IgD-negative memory B cell (primary cell): Measurements from ENCODE around the gene PASK. TPM values are rescaled to one million over a fixed set of nuclear protein-coding genes. Genes with fewer than 3 reads are reported as not detected.

Experiments
- H3K27ac Mint-ChIP-seq, 3 donors: one replicate each; pipeline ENCODE4 v1.8.0; 2020 to 2022; ENCODE audit warnings: mild to moderate bottlenecking in 3 of 3, mixed read lengths in 3 of 3, moderate library complexity in 1 of 3
- H3K27me3 Mint-ChIP-seq: one replicate; pipeline ENCODE4 v1.8.0; 2021; ENCODE audit warnings: mixed read lengths
- H3K36me3 Mint-ChIP-seq: one replicate; pipeline ENCODE4 v1.8.0; 2020; ENCODE audit warnings: mild to moderate bottlenecking, mixed read lengths
- H3K4me1 Mint-ChIP-seq, 3 donors: one replicate each; pipeline ENCODE4 v1.8.0; 2020 to 2022; ENCODE audit warnings: mixed read lengths in 3 of 3, mild to moderate bottlenecking in 1 of 3
- H3K4me3 Mint-ChIP-seq, 4 donors: one replicate each; pipeline ENCODE4 v1.8.0; 2020 to 2022; ENCODE audit warnings: mild to moderate bottlenecking in 4 of 4, mixed read lengths in 4 of 4, moderate library complexity in 3 of 4
- H3K9me3 Mint-ChIP-seq, 3 donors: one replicate each; pipeline ENCODE4 v1.8.0; 2020 to 2021; ENCODE audit warnings: mixed read lengths in 3 of 3, mild to moderate bottlenecking in 1 of 3
- polyA plus RNA-seq: library from polyadenylated mRNA; unstranded; fragments of 300-500 nt; fragmentation: Illumina TruSeq; gene quantifications from one replicate; pipeline ENCODE4 v1.2.3, GENCODE V29; 2021

The PASK gene
- polyA plus RNA-seq, 1 donor from 2014 or later, result 10.3 TPM

GRCh38 chr2:241072151-241072550 is 77.1 kb downstream of the PASK start:
- no peaks in the 10 kb centered on the region for H3K9me3 Mint-ChIP-seq
- H3K27ac Mint-ChIP-seq, result peak overlapping the region in 1 of 3 donors; percentile 71
- H3K4me1 Mint-ChIP-seq, result peaks cover 0 to 2% (median 0%) of the 10 kb centered on the region in 3 donors
- H3K27me3 Mint-ChIP-seq, result no peaks in the 10 kb centered on the region
- H3K36me3 Mint-ChIP-seq, result peaks cover 2% of the 10 kb centered on the region
- no peak overlapping the region for H3K4me3 Mint-ChIP-seq

GRCh38 chr2:241071677-241072111 is 77.6 kb downstream of the PASK start:
- no peaks in the 10 kb centered on the region for H3K27me3 Mint-ChIP-seq
- no peak overlapping the region for H3K4me3 Mint-ChIP-seq
- H3K36me3 Mint-ChIP-seq, result peaks cover 2% of the 10 kb centered on the region
- no peaks in the 10 kb centered on the region for H3K9me3 Mint-ChIP-seq
- H3K27ac Mint-ChIP-seq, result no peak overlapping the region
- H3K4me1 Mint-ChIP-seq, result peaks cover 0 to 2% (median 0%) of the 10 kb centered on the region in 3 donors

DNA sequence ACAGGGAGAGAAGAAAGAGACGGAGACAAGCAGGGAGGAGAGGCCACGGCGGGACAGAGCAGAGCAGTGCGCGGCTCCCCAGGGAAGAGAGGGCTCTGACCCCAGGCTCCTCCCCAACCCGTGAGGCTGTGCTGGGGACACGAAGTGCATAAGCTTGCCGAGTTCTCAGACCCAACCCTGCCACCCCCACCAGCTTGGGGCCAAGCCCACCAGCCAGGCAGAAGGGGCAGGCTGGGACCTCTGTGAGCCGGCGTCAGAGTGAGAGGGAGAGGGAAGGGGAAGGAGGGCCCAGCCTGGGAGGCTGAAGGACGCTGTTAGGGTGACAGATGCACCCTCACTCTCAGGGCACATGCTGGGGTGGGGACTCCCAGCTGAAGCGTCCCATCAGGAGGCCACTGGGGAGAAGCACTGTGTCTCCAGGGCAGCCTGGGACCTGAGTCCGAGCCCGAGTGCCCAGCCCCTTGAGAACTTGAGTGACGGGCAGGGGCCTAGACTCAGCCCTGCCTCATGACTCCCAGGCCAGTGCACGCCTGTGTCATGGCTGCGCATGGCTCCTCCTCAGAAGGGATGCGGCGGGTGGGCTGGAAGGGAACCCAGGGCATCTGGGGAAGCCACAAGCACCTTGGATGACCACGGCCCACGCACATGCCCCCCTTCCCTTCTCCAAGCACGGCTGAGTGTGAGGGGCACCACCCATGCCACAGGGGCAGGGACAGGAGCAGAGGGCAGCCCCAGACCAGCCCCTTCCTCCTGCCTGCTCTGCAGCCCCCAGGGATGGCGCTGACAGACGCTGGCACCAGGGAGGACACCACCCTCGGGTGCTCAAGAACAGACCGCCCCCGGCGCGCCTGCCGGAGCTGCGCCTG is 78.2 kb downstream of the PASK start:
- H3K36me3 Mint-ChIP-seq, result peaks cover 2% of the 10 kb centered on the region
- no peak overlapping the region for H3K27ac Mint-ChIP-seq
- no peak overlapping the region for H3K4me3 Mint-ChIP-seq
- peaks cover 0 to 2% (median 0%) of the 10 kb centered on the region in 3 donors for H3K4me1 Mint-ChIP-seq
- no peaks in the 10 kb centered on the region for H3K27me3 Mint-ChIP-seq
- H3K9me3 Mint-ChIP-seq, result no peaks in the 10 kb centered on the region

GRCh38 chr2:241070361-241070760 is 78.9 kb downstream of the PASK start:
- H3K36me3 Mint-ChIP-seq, result peaks cover 2% of the 10 kb centered on the region
- no peak overlapping the region for H3K27ac Mint-ChIP-seq
- H3K9me3 Mint-ChIP-seq, result no peaks in the 10 kb centered on the region
- no peaks in the 10 kb centered on the region for H3K27me3 Mint-ChIP-seq
- H3K4me3 Mint-ChIP-seq, result no peak overlapping the region
- peaks cover 0 to under 1% (median 0%) of the 10 kb centered on the region in 3 donors for H3K4me1 Mint-ChIP-seq

DNA sequence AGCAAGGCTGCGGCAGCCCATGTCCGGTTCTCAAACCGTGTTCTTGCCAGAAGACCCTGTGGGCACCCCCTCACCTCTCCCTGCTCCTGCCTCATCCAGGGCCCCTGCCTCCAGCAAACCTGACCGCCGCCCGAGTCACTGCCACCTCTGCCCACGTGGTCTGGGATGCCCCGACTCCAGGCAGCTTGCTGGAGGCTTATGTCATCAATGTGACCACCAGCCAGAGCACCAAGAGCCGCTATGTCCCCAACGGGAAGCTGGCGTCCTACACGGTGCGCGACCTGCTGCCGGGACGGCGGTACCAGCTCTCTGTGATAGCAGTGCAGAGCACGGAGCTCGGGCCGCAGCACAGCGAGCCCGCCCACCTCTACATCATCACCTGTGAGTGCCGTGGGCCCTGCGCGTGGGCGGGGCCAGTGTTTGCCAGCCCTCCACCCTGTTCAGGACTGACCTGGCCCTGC is 79.4 kb downstream of the PASK start:
- no peaks in the 10 kb centered on the region for H3K4me1 Mint-ChIP-seq
- peaks cover 2% of the 10 kb centered on the region for H3K36me3 Mint-ChIP-seq
- H3K27me3 Mint-ChIP-seq, result no peaks in the 10 kb centered on the region
- no peaks in the 10 kb centered on the region for H3K9me3 Mint-ChIP-seq
- no peak overlapping the region for H3K4me3 Mint-ChIP-seq
- H3K27ac Mint-ChIP-seq, result no peak overlapping the region

DNA sequence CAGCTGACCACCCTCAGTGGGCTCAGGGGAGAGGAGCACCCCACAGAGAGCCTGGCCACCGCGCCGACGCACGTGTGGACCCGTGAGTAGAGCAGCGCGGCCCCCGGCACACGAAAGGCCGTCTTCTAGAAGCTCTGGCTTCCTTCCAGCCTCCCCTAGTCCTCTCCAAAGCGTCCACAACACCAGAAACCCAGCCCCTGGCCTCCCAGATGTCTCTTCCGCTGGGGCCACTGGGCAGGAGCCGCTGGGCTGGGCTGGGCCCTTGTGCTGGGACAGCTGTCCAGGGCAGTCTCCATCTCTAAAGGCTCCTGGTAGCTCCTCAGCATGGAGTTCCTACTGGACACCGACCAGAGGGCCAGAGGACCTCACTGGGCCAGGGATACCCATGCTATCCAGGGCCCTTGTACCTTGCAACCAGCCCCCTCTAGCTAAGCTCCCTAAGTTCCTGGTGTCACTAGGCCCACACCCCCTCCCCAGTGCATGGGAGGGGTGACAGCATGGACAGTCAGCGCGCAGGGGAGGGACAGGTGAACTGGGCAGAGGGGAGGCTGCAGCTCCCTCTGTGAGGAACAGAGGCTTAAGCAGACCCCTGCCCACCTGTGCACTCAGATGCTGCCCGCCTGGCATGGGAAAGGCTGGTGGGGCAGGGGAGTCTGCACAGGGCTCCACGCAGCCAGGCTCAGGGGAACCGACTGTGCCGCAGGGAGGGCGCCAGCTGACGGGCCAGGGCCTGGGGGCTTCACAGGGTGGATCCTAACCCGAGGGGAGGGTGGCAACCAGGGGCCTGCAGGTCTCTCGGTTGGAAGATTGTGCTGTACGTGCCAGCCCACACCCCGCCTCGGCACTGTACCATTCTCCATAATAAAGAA is 80.1 kb downstream of the PASK start:
- no peaks in the 10 kb centered on the region for H3K27me3 Mint-ChIP-seq
- no peaks in the 10 kb centered on the region for H3K9me3 Mint-ChIP-seq
- H3K4me3 Mint-ChIP-seq, result no peak overlapping the region
- peaks cover 2% of the 10 kb centered on the region for H3K36me3 Mint-ChIP-seq
- peak overlapping the region in 1 of 3 donors; percentile 50 for H3K27ac Mint-ChIP-seq
- no peaks in the 10 kb centered on the region for H3K4me1 Mint-ChIP-seq

GRCh38 chr2:241068136-241068941 is 80.9 kb downstream of the PASK start:
- no peaks in the 10 kb centered on the region for H3K36me3 Mint-ChIP-seq
- H3K27me3 Mint-ChIP-seq, result no peaks in the 10 kb centered on the region
- no peak overlapping the region for H3K4me3 Mint-ChIP-seq
- H3K9me3 Mint-ChIP-seq, result no peaks in the 10 kb centered on the region
- peak overlapping the region in 2 of 3 donors; percentile 50 to 82 for H3K27ac Mint-ChIP-seq
- H3K4me1 Mint-ChIP-seq, result no peaks in the 10 kb centered on the region

DNA sequence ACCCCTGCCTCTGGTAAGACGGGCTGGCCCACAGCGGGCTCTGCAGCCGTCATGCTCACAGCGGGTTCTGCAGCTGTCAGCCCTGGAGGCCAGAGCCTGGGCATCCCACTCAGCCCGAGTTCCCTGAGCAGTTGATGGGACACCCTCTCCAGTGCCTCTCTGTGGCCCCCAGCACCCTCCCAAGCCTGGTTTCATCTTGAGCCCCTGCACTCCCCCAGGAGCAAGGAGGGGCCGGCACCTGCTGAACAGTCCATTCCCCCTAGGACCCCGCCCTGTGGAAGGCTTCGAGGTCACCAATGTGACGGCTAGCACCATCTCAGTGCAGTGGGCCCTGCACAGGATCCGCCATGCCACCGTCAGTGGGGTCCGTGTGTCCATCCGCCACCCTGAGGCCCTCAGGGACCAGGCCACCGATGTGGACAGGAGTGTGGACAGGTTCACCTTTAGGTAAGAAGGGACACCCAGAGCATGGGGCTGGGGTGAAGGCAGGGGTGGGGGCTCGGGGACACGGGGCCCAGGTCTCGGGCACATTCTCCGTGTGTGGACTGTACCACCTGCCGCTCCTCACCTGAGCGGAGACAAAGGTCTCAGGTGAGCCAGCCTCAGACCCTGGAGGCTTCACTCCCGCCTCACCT is 81.7 kb downstream of the PASK start:
- Mint-ChIP-seq H3K4me1 (no peaks in the 10 kb centered on the region), H3K36me3 (no peaks in the 10 kb centered on the region), H3K9me3 (no peaks in the 10 kb centered on the region), H3K27ac (no peak overlapping the region), H3K27me3 (no peaks in the 10 kb centered on the region), H3K4me3 (no peak overlapping the region)

DNA sequence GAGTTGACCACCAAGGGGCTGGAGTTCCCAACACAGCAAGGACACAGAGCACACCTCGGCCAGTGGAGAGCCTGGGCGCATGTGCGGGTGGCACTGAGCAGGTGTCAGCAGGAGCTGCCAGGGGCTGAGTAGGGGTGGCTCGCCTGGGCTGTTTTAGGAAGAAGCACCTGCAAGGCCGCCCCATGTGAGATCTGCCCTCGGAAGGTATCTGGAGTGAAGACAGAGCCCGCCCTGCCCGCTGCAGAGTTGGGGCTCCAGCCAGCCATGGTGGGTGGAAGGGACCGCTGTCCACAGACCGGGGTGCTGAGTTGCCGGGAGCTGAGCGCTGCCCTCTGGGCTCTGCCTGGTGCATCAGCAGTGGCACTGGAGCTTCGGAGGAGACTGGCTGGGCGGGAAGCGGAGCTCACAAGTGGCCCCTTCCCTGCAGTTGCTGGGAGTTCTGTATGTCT is 82.4 kb downstream of the PASK start:
- no peaks in the 10 kb centered on the region for H3K4me1 Mint-ChIP-seq
- no peaks in the 10 kb centered on the region for H3K27me3 Mint-ChIP-seq

DNA sequence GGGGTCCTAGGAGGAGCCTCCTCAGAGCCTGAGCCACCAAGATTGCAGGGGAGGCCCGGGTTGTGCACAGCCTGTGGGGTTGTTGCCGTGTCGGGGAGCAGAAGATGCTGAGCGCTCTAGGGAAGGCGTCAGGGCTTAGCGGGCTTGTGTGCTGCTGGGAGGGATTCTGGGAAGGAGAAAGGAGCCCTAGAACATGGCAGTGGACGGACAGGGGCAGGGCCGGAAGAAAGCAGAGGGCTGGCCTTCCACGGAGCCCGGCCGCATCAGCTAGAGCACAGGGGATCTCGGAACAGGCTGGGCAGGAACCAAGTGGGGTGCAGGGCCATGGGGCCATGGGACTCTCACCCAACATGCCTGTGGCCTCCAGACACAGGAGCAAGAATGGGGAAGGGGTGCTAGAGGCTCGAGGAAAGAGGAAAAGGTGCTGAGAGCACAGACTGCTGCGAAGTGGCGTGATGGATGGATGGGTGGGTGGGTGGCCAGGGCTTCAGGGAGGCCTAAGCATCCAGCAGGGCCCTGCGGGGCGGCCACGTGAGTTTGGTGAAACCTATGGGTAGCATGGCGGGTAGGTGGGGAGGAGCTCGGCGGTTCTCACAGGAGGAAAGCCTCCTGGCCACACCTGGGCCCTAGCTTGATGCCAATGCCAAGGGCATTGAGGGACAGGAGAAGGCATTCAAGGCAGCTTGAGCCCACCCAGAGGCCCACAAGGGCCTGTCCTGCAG is 82.9 kb downstream of the PASK start:
- Mint-ChIP-seq H3K36me3 (no peaks in the 10 kb centered on the region), H3K9me3 (no peaks in the 10 kb centered on the region), H3K27ac (no peak overlapping the region), H3K27me3 (no peaks in the 10 kb centered on the region), H3K4me1 (no peaks in the 10 kb centered on the region), H3K4me3 (peak overlapping the region in 1 of 4 donors; percentile 87)

More for the DNA sequence above, 82.4 kb downstream of the PASK start:
- H3K36me3 Mint-ChIP-seq, result no peaks in the 10 kb centered on the region
- H3K4me3 Mint-ChIP-seq, result no peak overlapping the region
- no peaks in the 10 kb centered on the region for H3K9me3 Mint-ChIP-seq
- no peak overlapping the region for H3K27ac Mint-ChIP-seq

GRCh38 chr2:241065355-241065803 is 83.9 kb downstream of the PASK start:
- Mint-ChIP-seq H3K27ac (no peak overlapping the region), H3K9me3 (no peaks in the 10 kb centered on the region), H3K36me3 (no peaks in the 10 kb centered on the region), H3K4me3 (peak overlapping the region in 1 of 4 donors; percentile 33), H3K27me3 (no peaks in the 10 kb centered on the region), H3K4me1 (peaks cover 0 to 2% (median 0%) of the 10 kb centered on the region in 3 donors)

DNA sequence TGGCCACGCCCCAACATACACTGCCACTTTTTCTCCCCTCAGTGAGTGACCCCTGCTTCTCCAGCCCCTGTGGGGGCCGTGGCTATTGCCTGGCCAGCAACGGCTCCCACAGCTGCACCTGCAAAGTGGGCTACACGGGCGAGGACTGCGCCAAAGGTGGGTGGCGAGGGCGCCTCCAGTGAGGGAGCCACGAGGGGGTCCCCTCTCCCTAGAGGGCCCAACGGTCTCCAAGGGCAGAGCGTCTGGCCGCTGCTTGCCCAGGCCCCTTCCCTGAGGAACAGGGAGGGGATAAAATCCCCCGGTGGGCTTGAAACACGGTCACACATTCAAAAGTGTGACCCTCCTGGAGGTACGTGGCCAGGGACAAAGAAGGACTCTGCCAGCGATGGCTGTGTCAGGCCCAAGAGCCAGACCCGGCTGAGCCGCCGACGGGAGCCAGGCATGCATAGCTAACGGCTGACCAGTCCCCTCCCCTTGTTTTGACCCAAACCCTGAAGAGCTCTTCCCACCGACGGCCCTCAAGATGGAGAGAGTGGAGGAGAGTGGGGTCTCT is 84.4 kb downstream of the PASK start:
- Mint-ChIP-seq H3K36me3 (no peaks in the 10 kb centered on the region), H3K4me1 (peaks cover 0 to 2% (median 0%) of the 10 kb centered on the region in 3 donors), H3K4me3 (peak overlapping the region in 1 of 4 donors; percentile 33), H3K27ac (no peak overlapping the region), H3K9me3 (no peaks in the 10 kb centered on the region), H3K27me3 (no peaks in the 10 kb centered on the region)
